ENCODE results near the gene VPREB1.
"Not testable (repeated sequence)": the region's sequence is repeated elsewhere in the genome, so short reads cannot be mapped to it uniquely, and the experiment has no call there.

The VPREB1 gene

GRCh38 chr22:22289666-22290065 is 45.1 kb downstream of the VPREB1 start:
- not testable (repeated sequence) for H3K27me3 ChIP-seq, H3K9me3 ChIP-seq, DNase-seq

GRCh38 chr22:22291129-22291806 is 46.7 kb downstream of the VPREB1 start:
- not testable (repeated sequence) for H3K4me3 ChIP-seq (ENCODE audit: low read depth, low read length); DNase-seq; H3K9me3 ChIP-seq; H3K27me3 ChIP-seq; H3K36me3 ChIP-seq; H3K4me1 ChIP-seq

More at GRCh38 chr22:22289666-22290065, 45.1 kb downstream of the VPREB1 start:
- H3K4me1 ChIP-seq; H3K36me3 ChIP-seq; H3K4me3 ChIP-seq (ENCODE audit: low read depth, low read length): not testable (repeated sequence)

GRCh38 chr22:22292656-22293055 is 48.1 kb downstream of the VPREB1 start:
- H3K4me1 ChIP-seq; DNase-seq; H3K9me3 ChIP-seq; H3K27me3 ChIP-seq; H3K36me3 ChIP-seq; H3K4me3 ChIP-seq (ENCODE audit: low read depth, low read length): not testable (repeated sequence)

DNA sequence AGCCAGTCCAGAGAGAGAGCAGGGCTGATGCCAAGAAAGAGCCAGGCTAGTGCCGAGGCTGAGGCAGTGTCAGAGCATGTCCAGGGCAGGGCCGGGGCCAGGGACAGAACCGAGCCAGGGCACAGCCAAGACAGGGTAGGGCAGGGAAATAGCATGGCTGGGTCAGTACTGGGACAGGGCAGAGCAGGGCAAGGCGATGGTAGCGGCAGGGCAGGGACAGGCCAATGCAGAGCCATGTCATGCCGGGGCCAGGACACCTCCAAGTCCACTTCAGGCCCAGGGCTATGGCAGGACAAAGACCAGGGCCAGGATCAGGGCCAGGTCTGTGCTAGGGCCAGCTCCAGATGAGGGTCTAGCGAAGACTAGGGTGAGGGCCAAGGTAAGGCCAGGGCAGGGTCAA is 48.9 kb downstream of the VPREB1 start:
- H3K4me1 ChIP-seq; H3K4me3 ChIP-seq (ENCODE audit: low read depth, low read length); H3K9me3 ChIP-seq; H3K27me3 ChIP-seq; DNase-seq; H3K36me3 ChIP-seq: not testable (repeated sequence)

DNA sequence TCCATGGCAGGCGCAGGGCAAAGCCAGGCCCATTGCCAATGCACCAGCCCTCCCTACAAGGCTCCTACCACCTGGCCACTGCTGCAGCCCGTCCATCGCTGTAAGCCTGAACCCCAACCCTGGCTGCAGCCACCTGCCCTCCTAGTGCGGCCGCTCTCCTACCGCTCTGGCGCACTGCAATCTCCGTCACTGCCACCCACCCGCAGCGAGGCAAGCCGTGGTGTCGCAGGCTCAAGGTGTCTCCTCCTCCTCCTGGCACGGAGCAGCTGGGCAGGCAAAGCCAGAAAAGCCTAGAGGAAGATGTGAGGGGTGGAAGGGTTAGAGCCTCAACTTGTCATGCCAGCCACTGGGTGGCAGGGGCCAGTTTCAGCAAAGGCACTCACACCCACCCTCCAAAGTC is 50.1 kb downstream of the VPREB1 start:
- not testable (repeated sequence) for H3K4me1 ChIP-seq; DNase-seq; H3K36me3 ChIP-seq; H3K27me3 ChIP-seq; H3K4me3 ChIP-seq (ENCODE audit: low read depth, low read length); H3K9me3 ChIP-seq

Measured in BE2C (cell line).